ENCODE measurements around the gene ST3GAL3. TPM values are rescaled to one million over a fixed set of nuclear protein-coding genes. Genes with fewer than 3 reads are reported as not detected.

ST3GAL3 gene
- polyA plus RNA-seq, 1 of the 3 experiments (the other 2 are of a cell fraction) = 20.6 TPM

DNA sequence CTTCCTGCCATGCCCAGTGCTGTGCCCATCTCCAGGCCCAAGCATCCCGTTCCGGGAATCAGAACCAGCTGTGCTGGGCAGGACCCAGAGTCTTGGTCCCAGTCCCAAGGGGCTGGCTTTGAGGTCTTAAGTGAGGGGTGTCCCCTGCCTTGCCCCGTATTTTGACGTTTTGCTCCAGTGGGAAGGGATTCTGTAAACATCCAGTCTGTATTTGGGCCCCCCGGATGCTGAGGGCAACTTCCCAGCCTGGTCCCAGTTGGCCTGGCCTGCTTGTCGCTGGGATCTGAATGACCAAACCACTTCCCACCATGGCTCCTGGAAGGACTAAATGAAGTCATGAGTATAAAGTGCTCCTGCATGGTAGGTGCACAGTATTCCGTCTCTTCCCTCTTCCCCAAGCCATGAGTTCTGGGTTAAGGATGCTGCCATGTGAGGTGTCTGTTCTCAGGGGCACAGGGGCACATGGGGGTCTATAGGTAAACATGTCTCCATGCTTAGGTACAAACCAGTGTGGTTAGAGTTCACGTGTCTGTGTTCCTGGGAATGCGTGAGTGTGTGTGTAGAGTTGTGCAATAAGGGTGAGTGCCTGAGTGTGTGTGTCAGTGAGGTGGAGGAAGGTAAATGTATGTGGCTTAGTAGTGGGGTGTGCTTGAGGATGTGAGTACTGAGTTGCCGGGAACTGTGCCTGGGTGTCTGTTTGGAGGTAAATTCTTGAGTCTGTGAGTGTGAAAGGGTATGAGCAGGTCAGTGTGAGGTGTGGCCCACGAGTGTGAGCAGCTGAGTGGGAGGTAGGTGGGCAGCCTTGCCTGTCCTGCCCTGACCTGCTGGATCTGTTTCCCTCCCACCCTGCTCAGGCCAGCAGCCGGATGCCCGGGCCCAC lies 273.2 kb downstream of the ST3GAL3 start:
- H3K4me2 ChIP-seq = peak overlapping the region; percentile 94
- no peak for TF ChIP-seq GATA2 (CRISPR knock-in tag; IDR thresholded peaks at IDR 0.05)
- TF ChIP-seq SMC3 (IDR thresholded peaks at IDR 0.05; ENCODE audit: low read depth, low read length) = no peak
- TF ChIP-seq MXI1 (IDR thresholded peaks at IDR 0.05; ENCODE audit: low read depth, low read length) = no peak
- no peak for TF ChIP-seq RFX5 (IDR thresholded peaks at IDR 0.05; ENCODE audit: low read length)
- H3K79me2 ChIP-seq (ENCODE audit: insufficient read depth) = peaks cover 67% of the 10 kb centered on the region
- H3K9me2 ChIP-seq = no peaks in the 10 kb centered on the region
- no peaks in the 10 kb centered on the region for H3K9me3 ChIP-seq
- peak; percentile 34 for DNase-seq
- peaks cover 20% of the 10 kb centered on the region for H4K20me1 ChIP-seq (ENCODE audit: insufficient read depth)
- peaks cover 5 to 40% of the 10 kb centered on the region in 2 experiments; a peak in 1 of 4 replicates for H3K4me1 ChIP-seq (ENCODE audit: control insufficient read depth in 1 of 2, insufficient read depth in 2 of 2, low read depth in 1 of 2, low read length in 1 of 2)
- H3K36me3 ChIP-seq (replicated peaks in 1 of 2; ENCODE audit: control insufficient read depth in 1 of 2, insufficient read depth in 2 of 2, low read length in 1 of 2) = peaks cover 16 to 28% of the 10 kb centered on the region in 2 experiments
- H3K9ac ChIP-seq = peak overlapping the region; percentile 81
- peak overlapping the region; percentile 59 to 71 for H3K4me3 ChIP-seq (ENCODE audit: low read depth in 2 of 2, low read length in 1 of 2)
- H3K27ac ChIP-seq (ENCODE audit: low read depth in 2 of 2, low read length in 1 of 2) = peak overlapping the region; percentile 37 to 74; a peak in 3 of 4 replicates
- H2AFZ ChIP-seq (ENCODE audit: low read depth) = no peak overlapping the region
- H3K27me3 ChIP-seq (ENCODE audit: insufficient read depth) = no peaks in the 10 kb centered on the region
- POLR2A ChIA-PET = interaction anchor here (0.8 to 1.2 kb wide), 3 partner anchors 10 to 33 kb away, joined by 3 to 4 read pairs (median 4); partner anchors contain the start of gene IPO13
- peaks cover 4% of the 10 kb centered on the region for H3F3A ChIP-seq (replicated peaks; ENCODE audit: insufficient read depth)
- CTCF ChIA-PET = interaction anchor here (1.0 to 1.6 kb wide), 5 partner anchors 10 to 217 kb away, joined by 3 to 10 read pairs (median 3); no protein-coding TSS in a partner anchor
- 51% methylated on average over 9 of the region's 13 CpGs for WGBS (ENCODE audit: low lambda C conversion rate)

Small RNA genes within 50 kb of the gene (small RNA-seq; reads per million reads assigned to genes)
- gene AL451062.2 (0 reads per million in 7 experiments), gene RF00026 (0 reads per million in 7 experiments)

Other genes with a start within 250 kb of the ST3GAL3 start
- 67.6 and 72.7 TPM in 2 replicates for gene PTPRF, start 176.7 kb upstream of the ST3GAL3 start, polyA plus RNA-seq (2012; rRNA removed)
- gene KDM4A, start 57.4 kb upstream of the ST3GAL3 start, polyA plus RNA-seq (2012; rRNA removed) = 21.4 and 27.7 TPM in 2 replicates
- 0.26 and 0.69 TPM in 2 replicates for gene ARTN, start 226.3 kb downstream of the ST3GAL3 start, polyA plus RNA-seq (2012; rRNA removed)
- 15.5 and 16.7 TPM in 2 replicates for gene IPO13, start 239.4 kb downstream of the ST3GAL3 start, polyA plus RNA-seq (2012; rRNA removed)

Measured in SK-N-SH (cell line).